Measurements from ENCODE around the gene SPACA6.

DNA sequence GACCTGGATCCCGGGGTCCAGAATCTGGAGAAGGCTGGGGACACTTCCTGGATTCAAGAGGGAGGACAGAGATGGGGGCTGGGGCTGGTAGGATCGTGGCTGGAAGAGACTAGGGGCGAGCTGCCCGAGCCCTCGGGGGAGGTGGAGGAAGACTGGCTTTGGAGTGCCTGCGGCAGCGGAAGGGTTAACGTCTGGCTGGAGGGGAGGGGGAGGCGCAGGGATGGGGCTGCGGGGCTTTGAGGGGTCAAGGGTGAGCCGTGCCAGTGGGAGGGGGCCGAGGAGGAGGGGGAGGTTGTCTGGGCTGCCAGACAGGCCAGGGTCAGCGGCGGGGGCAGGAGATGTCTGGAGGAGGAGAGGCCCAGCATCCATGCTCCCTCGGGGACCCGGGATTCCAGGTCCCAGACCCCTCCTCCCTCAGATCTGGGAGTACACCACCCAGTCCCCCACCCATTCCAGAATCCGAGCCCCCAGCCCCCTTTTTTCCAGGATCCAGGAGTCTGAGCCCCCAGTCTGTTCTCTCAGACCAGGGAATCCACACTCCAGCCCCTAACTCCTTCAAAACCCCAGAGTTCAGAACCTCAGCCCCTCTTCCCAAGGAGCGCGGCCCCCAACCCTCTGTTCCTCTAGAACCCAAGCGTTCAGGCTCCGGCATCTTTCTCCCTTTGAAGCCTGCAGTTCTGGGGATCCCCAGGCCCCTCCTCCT lies 3.2 kb upstream of the SPACA6 start:
- no peak; the same call in 1 of the 2 replicates for TF ChIP-seq POLR2AphosphoS5 (IDR thresholded peaks at IDR 0.05; ENCODE audit: borderline replicate concordance, low read depth, low read length)
- no peak for TF ChIP-seq EZH2 (IDR thresholded peaks at IDR 0.05)
- no peak for TF ChIP-seq FOXP2 (optimal IDR thresholded peaks at IDR 0.05; ENCODE audit: control extremely low read depth, extremely low read length, insufficient read depth)

Measured in SK-N-MC (cell line).